HUES6 (cell line): ENCODE measurements around the gene CORO2B.

Experiments used
- H3K27ac ChIP-seq: 2 replicates; pipeline ENCODE4 v1.7.0; 2013; ENCODE audit warnings: low read depth, mild to moderate bottlenecking, low read length, inconsistent platforms
- H3K27me3 ChIP-seq: 2 replicates; pipeline ENCODE4 v1.6.1; 2013; ENCODE audit warnings: low read length; ENCODE audit not compliant: control insufficient read depth, insufficient read depth
- H3K36me3 ChIP-seq: 2 replicates; pipeline ENCODE4 v1.6.1; 2013; ENCODE audit warnings: low read length; ENCODE audit not compliant: control insufficient read depth, insufficient read depth
- H3K4me1 ChIP-seq: 2 replicates; pipeline ENCODE4 v1.6.1; 2013; ENCODE audit warnings: low read length; ENCODE audit not compliant: control insufficient read depth, insufficient read depth
- H3K4me3 ChIP-seq: 2 replicates; pipeline ENCODE4 v1.5.1; 2013; ENCODE audit warnings: low read depth, low read length
- H3K9ac ChIP-seq: one replicate; pipeline ENCODE4 v1.6.1; 2013; ENCODE audit warnings: mild to moderate bottlenecking, low read length
- H3K9me3 ChIP-seq: 2 replicates; pipeline ENCODE4 v1.6.1; 2013; ENCODE audit warnings: low read depth, low read length; ENCODE audit not compliant: control insufficient read depth, insufficient read depth

Gene CORO2B

DNA sequence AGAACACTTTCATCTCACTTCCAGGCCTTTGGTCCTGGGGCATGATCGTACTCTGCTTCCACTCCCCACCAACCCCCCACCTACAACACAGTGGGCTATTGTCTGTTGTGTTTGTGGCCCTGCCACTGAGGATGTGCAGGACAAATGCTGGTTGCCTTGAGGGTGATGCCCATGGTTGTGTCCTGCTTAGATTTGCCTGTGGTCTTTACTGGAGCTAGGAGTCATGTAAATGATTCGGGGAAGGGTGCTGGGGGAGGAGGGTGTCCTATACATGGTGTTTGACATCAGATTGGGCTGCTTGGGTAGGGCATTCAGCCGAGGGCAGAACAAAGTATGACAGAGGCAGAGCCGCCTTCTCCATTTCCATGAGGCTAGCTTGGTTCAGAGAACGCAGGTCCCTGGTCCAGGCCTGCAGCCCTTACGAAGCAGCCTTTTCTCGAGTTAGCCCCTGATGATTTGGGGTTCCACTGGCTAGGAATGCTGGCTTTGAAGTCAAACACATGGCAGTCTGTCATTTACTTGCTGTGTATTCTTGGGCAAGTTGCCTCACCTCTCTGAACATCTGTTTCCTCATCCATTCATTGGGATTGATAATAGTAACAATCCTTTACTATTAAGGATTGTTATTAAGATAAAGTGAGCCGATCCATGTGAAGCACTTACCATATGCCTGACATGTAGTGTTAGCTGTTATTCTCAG lies 6.9 kb downstream of the CORO2B start:
- H3K27me3 ChIP-seq = peaks cover 7% of the 10 kb centered on the region
- no peaks in the 10 kb centered on the region for H3K36me3 ChIP-seq
- peaks cover 28% of the 10 kb centered on the region for H3K4me1 ChIP-seq
- no peaks in the 10 kb centered on the region for H3K9me3 ChIP-seq
- H3K4me3 ChIP-seq = no peak overlapping the region
- H3K27ac ChIP-seq = no peak overlapping the region
- H3K9ac ChIP-seq = no peak overlapping the region

GRCh38 chr15:68586274-68586961 lies 7.6 kb downstream of the CORO2B start:
- Histone ChIP-seq H3K4me3 (no peak overlapping the region), H3K9me3 (no peaks in the 10 kb centered on the region), H3K9ac (no peak overlapping the region), H3K27ac (no peak overlapping the region), H3K36me3 (no peaks in the 10 kb centered on the region), H3K27me3 (0 out of 2 replicates have a peak, but pooled peaks cover under 1% of the 10 kb centered on the region), H3K4me1 (peaks cover 28% of the 10 kb centered on the region)

GRCh38 chr15:68587769-68588385 lies 9.1 kb downstream of the CORO2B start:
- Histone ChIP-seq H3K27me3 (no peaks in the 10 kb centered on the region), H3K27ac (no peak overlapping the region), H3K4me3 (no peak overlapping the region), H3K4me1 (peaks cover 28% of the 10 kb centered on the region), H3K9me3 (no peaks in the 10 kb centered on the region), H3K9ac (no peak overlapping the region), H3K36me3 (no peaks in the 10 kb centered on the region)

- Histone ChIP-seq H3K4me1 (peaks cover 21% of the 10 kb centered on the region), H3K4me3 (no peak overlapping the region), H3K9me3 (no peaks in the 10 kb centered on the region)
Observed at GRCh38 chr15:68589053-68589452, 10.3 kb downstream of the CORO2B start.

DNA sequence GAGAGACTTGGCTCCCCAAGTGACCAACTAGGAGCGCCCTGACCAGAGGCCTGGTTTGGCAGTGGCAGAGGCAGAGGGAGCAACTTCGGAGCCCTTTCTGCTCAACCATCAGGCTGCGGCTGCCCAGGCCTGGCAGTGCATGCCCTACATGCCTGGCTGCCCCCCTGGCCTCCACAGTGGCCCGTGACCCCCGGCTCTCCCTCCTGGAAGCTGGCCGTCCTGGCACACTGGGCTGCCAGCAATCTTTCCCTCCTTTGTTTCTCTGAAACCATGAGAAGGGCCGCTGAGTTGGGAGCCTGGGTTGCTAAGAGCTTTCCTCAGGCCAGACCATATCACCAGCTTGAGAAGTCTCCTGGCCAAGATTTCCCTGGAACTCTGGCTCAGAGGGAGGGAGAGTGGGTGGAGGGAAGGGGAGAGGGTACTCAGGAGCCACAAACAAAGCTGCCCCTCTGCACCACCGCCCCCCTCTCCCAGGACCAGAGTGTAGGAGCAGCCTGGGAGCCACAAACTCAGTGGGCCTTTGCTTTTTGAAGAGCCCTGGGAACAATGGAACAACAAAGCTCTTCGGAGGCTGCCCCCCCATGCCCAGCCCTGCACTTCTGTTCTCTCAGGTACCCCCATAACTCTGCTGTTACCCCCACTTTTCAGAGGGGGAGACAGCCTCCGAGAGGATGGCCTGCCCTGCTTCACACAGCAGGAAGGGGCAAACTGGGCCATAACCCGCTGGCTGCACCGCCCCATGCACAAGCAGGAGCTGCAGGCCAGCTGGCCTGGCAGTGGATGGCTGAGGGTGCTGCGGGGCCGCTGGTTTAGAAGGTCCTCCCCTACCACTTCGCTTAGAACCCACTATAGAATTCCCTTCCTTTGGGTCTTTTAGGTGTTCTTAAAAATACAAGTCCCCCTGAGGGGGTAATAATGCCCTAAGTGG lies 11.3 kb downstream of the CORO2B start:
- Histone ChIP-seq H3K36me3 (no peaks in the 10 kb centered on the region), H3K9ac (no peak overlapping the region), H3K4me1 (peaks cover 21% of the 10 kb centered on the region), H3K9me3 (no peaks in the 10 kb centered on the region), H3K27ac (no peak overlapping the region), H3K27me3 (no peaks in the 10 kb centered on the region), H3K4me3 (no peak overlapping the region)

More at GRCh38 chr15:68589053-68589452, 10.3 kb downstream of the CORO2B start:
- no peaks in the 10 kb centered on the region for H3K27me3 ChIP-seq
- no peak overlapping the region for H3K9ac ChIP-seq
- H3K36me3 ChIP-seq = no peaks in the 10 kb centered on the region
- no peak overlapping the region for H3K27ac ChIP-seq

GRCh38 chr15:68590721-68591389 lies 12.1 kb downstream of the CORO2B start:
- Histone ChIP-seq H3K9me3 (no peaks in the 10 kb centered on the region), H3K27me3 (no peaks in the 10 kb centered on the region), H3K9ac (no peak overlapping the region), H3K4me3 (no peak overlapping the region), H3K4me1 (peaks cover 26% of the 10 kb centered on the region), H3K36me3 (no peaks in the 10 kb centered on the region), H3K27ac (no peak overlapping the region)

- H3K36me3 ChIP-seq = no peaks in the 10 kb centered on the region
- H3K4me3 ChIP-seq = no peak overlapping the region
- no peaks in the 10 kb centered on the region for H3K27me3 ChIP-seq
- no peak overlapping the region for H3K9ac ChIP-seq
- peaks cover 26% of the 10 kb centered on the region for H3K4me1 ChIP-seq
- H3K27ac ChIP-seq = no peak overlapping the region
- H3K9me3 ChIP-seq = no peaks in the 10 kb centered on the region
Observed at GRCh38 chr15:68592054-68592453, 13.3 kb downstream of the CORO2B start.

DNA sequence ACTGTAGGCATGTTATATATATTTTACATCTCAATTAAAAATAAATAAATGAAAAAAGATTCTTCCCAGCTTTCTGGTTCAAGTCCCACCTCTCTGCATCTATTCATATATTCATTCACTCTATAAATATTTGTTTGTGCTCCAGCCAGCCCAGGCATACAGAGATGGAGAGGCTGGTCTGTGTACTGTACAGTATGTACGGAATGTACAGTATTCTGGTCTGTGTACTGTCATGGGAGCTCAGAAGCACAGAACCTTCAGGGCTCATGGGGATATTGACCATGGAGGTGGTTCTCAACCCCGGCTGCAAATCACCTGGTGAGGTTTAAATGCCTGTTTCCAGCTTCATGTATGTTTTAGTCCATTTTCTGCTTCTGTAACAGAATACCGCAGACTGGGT lies 13.8 kb downstream of the CORO2B start:
- H3K9me3 ChIP-seq = no peaks in the 10 kb centered on the region
- H3K27me3 ChIP-seq = no peaks in the 10 kb centered on the region
- H3K9ac ChIP-seq = no peak overlapping the region
- peaks cover 26% of the 10 kb centered on the region for H3K4me1 ChIP-seq
- H3K27ac ChIP-seq = no peak overlapping the region
- H3K36me3 ChIP-seq = no peaks in the 10 kb centered on the region
- no peak overlapping the region for H3K4me3 ChIP-seq

GRCh38 chr15:68593341-68593740 lies 14.5 kb downstream of the CORO2B start:
- Histone ChIP-seq H3K36me3 (no peaks in the 10 kb centered on the region), H3K27ac (no peak overlapping the region), H3K27me3 (no peaks in the 10 kb centered on the region), H3K9me3 (no peaks in the 10 kb centered on the region), H3K9ac (no peak overlapping the region), H3K4me1 (peaks cover 27% of the 10 kb centered on the region), H3K4me3 (no peak overlapping the region)

DNA sequence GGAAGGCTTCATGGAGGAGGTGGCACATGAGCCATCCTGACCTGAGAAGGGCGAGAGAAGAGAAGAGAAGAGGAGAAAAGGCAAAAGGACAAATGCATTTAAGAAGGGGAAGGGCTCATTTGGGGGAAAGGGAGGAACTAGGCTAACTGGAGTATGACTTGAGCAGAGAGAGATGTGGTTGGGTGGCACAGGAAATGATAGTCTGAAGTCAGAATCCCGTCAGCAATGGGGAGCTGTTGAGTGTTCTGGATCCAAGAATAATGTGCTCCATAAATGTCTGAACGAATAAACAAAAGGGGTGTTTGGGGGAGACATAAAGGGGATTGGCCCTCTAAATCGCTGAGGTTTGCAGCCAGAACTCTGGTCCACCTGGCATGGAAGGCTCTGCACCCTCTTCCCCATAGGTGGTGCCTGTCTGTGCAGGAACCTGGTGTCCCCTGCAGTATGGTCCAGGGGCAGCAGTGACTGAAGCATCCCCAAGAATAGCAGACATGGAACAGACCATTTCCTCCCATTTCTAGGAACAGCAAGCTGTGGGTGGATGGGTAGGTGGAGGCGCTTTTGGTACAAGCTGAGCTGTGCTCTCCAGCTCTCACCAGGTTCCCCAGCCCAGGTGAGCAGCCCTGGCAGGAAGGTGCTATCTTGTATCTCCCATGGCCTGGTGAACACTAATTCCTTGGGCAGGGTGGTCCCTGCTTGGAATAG lies 15.2 kb downstream of the CORO2B start:
- Histone ChIP-seq H3K36me3 (no peaks in the 10 kb centered on the region), H3K9ac (no peak overlapping the region), H3K27ac (no peak overlapping the region), H3K9me3 (no peaks in the 10 kb centered on the region), H3K4me1 (peaks cover 27% of the 10 kb centered on the region), H3K4me3 (no peak overlapping the region), H3K27me3 (no peaks in the 10 kb centered on the region)
